ENCODE data around the gene ITGB5.

Gene ITGB5

GRCh38 chr3:124887177-124887931, at the start of gene ITGB5:
TSS of gene ITGB5 (minus strand) at chr3:124887365. CDS start at chr3:124887000, 365 bp downstream.
- DNase-seq (ENCODE audit: low read depth in 2 of 2) = no peak

- DNase-seq (ENCODE audit: low read depth in 2 of 2) = no peak
Observed at GRCh38 chr3:124935794-124936542, 48.8 kb upstream of the ITGB5 start.

GRCh38 chr3:124935264-124935663, 48.1 kb upstream of the ITGB5 start:
- no peak for DNase-seq (ENCODE audit: low read depth in 2 of 2)

GRCh38 chr3:124934577-124934976, 47.4 kb upstream of the ITGB5 start, which contains the start of gene MUC13:
TSS of gene MUC13 (minus strand) at chr3:124934751. CDS start at chr3:124934712, 39 bp downstream.
- no peak for DNase-seq (ENCODE audit: low read depth in 2 of 2)

GRCh38 chr3:124928333-124929202, 41.4 kb upstream of the ITGB5 start:
- DNase-seq (ENCODE audit: low read depth in 2 of 2) = peak; percentile 27 to 36

- no peak for DNase-seq (ENCODE audit: low read depth in 2 of 2)
Observed at GRCh38 chr3:124927574-124928045, 40.4 kb upstream of the ITGB5 start.

- no peak for DNase-seq (ENCODE audit: low read depth in 2 of 2)
Observed at GRCh38 chr3:124926426-124927101, 39.4 kb upstream of the ITGB5 start.

- DNase-seq (ENCODE audit: low read depth in 2 of 2) = no peak
Observed at GRCh38 chr3:124924741-124925140, 37.6 kb upstream of the ITGB5 start.

- DNase-seq (ENCODE audit: low read depth in 2 of 2) = no peak
Observed at GRCh38 chr3:124923833-124924232, 36.7 kb upstream of the ITGB5 start.

- DNase-seq (ENCODE audit: low read depth in 2 of 2) = no peak
Observed at GRCh38 chr3:124920718-124921117, 33.6 kb upstream of the ITGB5 start.

- peak in 1 of 2 experiments; percentile 18 for DNase-seq (ENCODE audit: low read depth in 2 of 2)
Observed at GRCh38 chr3:124919756-124920155, 32.6 kb upstream of the ITGB5 start.

- DNase-seq (ENCODE audit: low read depth in 2 of 2) = no peak
Observed at GRCh38 chr3:124918524-124918923, 31.4 kb upstream of the ITGB5 start.

- no peak for DNase-seq (ENCODE audit: low read depth in 2 of 2)
Observed at GRCh38 chr3:124916837-124917409, 29.8 kb upstream of the ITGB5 start.

GRCh38 chr3:124915254-124915653, 28.1 kb upstream of the ITGB5 start:
- no peak for DNase-seq (ENCODE audit: low read depth in 2 of 2)

GRCh38 chr3:124907957-124908356, 20.8 kb upstream of the ITGB5 start:
- DNase-seq (ENCODE audit: low read depth in 2 of 2) = no peak

- no peak for DNase-seq (ENCODE audit: low read depth in 2 of 2)
Observed at GRCh38 chr3:124904835-124905492, 17.8 kb upstream of the ITGB5 start.

- no peak for DNase-seq (ENCODE audit: low read depth in 2 of 2)
Observed at GRCh38 chr3:124903896-124904834, 17.0 kb upstream of the ITGB5 start.

- DNase-seq (ENCODE audit: low read depth in 2 of 2) = no peak
Observed at GRCh38 chr3:124896824-124897526, 9.8 kb upstream of the ITGB5 start.

GRCh38 chr3:124895756-124896155, 8.6 kb upstream of the ITGB5 start:
- DNase-seq (ENCODE audit: low read depth in 2 of 2) = no peak
